Mesangial cell (primary cell): ENCODE results near the gene HPX. TPM values are rescaled to one million over a fixed set of nuclear protein-coding genes. Genes with fewer than 3 reads are reported as not detected.

ENCODE experiments used
- total RNA-seq: library from RNA; depleted of rRNA; stranded (reverse); fragments of >200 nt; gene quantifications from 2 replicates; pipeline ENCODE4 v1.2.3, GENCODE V29; 2015

Gene HPX, protein sequence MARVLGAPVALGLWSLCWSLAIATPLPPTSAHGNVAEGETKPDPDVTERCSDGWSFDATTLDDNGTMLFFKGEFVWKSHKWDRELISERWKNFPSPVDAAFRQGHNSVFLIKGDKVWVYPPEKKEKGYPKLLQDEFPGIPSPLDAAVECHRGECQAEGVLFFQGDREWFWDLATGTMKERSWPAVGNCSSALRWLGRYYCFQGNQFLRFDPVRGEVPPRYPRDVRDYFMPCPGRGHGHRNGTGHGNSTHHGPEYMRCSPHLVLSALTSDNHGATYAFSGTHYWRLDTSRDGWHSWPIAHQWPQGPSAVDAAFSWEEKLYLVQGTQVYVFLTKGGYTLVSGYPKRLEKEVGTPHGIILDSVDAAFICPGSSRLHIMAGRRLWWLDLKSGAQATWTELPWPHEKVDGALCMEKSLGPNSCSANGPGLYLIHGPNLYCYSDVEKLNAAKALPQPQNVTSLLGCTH
- 0.38 and 0.65 TPM in 2 replicates for total RNA-seq

DNA sequence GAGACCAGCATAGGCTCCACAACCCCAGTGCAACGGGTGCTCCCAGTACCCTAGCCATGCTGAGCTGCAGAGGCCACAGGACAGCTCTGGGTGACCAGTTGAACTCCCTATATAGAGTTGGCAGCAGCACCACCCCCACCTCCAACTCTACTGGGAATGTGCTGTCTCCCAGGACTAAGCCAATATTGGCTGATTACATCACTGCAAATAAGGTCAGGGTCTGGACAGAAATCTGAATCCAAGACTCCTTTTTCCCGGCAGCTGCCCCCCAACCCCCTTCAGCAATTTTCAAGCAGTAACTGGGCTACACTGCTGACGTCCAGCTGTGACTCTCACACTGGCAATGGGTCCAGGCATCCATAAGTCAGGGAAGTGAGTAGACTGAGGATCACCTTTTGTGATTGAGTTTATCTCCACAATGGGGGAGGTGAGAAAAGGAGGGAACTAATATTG lies at the start of gene HPX:
HPX (minus strand) TSS at position 82 of the 453 bp plus-strand sequence; CDS start at position 58, 24 bp downstream.

DNA sequence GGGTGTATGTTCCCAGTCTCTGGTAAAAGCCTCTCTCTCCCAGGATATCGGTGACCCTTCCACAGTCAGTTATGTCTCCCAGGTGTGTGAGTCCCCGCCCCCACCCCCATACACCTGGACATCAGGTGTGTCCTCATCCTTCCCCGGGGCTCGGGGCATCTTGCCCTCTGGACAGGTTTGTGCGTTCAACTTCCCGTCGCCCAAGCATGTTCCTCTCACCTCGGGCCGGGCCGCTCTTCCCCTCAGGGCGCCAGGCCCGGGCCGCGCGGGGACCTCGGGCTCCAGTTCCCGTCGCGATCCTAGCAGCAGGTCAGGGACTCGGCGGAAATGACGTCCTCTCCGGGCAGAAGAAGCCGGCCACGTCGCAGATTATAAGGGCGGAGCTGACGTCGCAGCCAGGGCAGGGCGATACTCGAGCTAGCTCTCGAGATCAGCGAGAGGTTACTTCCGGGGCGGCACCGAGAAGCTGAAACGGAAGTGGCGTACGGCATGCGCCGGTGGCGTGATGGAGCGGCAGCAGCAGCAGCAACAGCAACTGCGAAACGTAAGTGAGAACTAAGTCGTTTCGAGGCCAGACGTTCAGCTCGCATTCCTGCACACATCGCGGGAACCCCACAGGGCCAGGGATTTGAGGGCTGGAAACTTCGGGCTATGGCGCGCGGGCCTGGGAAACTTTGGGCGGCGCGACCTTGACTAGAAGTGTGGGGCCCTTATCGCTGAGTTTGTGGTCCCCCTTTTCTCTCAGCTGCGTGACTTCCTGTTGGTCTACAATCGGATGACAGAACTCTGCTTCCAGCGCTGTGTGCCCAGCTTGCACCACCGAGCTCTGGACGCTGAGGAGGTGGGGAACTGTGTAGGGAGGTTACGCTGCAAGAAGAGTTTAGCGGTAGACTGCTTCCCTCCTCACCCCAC lies 40.5 kb upstream of the HPX start, which contains the start of the genes ARFIP2 and TIMM10B:
ARFIP2 (minus strand) TSS at position 320 of the 912 bp plus-strand sequence. CDS start 910 bp downstream, outside the sequence.
TIMM10B (plus strand) TSS at position 490 of the 912 bp plus-strand sequence; CDS start at position 506, 16 bp downstream.

DNA sequence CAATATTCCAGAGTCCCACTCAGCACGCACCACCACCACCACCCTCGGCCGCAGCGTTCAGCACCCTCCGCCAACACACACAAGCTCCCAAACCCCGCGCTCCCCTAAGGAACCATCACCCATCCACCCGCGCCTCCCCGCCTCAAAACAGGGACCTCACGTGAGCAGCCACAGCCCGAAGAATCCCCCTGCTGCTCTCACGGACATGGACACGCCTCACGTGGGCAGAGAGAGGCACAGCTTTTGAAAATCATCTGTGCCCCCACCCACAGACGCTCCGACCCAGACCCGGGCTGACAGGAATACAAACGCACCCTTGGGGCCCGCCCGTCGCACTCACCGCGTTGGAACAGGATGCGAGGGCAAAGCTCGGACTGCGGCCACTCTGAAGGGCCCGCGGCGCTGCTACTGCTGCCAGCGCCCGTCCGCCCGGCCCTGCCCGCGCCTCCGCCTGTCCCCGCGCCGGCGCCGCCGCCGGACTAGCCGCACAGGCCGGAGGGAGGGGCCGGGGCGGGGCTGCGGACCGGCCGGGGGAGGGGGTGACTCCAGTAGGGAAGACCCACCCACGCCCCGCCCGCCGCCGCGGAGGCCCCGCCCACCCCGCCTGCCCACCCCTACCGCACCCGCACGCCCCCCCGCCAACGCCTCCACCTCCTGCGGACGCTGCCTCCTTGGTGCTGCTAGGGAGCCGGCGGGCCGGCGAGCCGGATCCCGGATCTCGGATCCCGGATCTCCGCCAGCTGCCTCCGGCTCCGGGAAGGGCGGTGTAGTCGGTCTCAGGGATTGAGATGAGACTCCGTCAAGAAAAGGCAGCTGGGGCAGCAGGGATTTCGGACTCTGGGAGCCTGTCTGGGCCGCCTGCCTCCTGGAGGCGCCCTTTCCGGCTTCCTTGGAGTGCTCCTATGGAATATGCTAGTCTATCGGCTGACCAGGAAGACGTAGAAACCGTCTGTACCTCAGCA lies 32.9 kb upstream of the HPX start, which contains the start of gene TRIM3:
TRIM3 (minus strand) TSS at position 491 of the 962 bp plus-strand sequence. CDS start 8,246 bp downstream, outside the sequence.

DNA sequence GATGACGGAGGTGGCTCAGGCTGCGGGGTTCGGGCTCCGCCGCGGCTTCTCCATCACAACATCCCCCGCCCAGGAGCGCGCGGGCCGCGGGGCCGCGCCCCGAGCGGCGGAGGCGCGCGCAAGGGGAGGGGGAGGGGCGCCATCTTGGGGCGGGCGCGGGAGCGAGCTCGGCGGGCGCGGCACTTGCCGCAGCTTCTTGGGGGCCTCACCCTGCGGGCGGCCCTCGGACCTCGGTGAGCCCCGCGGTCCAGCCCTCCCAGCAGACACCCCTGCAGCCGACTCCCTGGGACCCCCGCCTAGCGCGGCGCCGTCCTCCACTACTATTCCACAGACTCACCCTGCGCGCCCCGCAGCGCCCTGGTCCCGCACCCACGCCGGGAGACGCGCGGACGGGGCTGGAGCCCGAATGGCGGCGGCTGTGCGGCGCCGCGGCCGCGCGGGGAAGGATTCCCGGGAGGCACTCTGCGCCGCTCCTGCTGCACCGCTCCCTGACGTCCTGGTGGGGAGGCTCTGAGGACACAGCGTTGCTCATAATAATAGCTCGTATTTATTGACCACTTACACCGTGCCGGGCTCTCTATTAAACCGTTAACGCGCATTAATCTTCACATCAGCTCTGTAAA lies 21.7 kb downstream of the HPX start, which contains the start of gene APBB1:
APBB1 (minus strand) TSS at position 86 of the 623 bp plus-strand sequence. CDS start 7,747 bp downstream, outside the sequence.

DNA sequence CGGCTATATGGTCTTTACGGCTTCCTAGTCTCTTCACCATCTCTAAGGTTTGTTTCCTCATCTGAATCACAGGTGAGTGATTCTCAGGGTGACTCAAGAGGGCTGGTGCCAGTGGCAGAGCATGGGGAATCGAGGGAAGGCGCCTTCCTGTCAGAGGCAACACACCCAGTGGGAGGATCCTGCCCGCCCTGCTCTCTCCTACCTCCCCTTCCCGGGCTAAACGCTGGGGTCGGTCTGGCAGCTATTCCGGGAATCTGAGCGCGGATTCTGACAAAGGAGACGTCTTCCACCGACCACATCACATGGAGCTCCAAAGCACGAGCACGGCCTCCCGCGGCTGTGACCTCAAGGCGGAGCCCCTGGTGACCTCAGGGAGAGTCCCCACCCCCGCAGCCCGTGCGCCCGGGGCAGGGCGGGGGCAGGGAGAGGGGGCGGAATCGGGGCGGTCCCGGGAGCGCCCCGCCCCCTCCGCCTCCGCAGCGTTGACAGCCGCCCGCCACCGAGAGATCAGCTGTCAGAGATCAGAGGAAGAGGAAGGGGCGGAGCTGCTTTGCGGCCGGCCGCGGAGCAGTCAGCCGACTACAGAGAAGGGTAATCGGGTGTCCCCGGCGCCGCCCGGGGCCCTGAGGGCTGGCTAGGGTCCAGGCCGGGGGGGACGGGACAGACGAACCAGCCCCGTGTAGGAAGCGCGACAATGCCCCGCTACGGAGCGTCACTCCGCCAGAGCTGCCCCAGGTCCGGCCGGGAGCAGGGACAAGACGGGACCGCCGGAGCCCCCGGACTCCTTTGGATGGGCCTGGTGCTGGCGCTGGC lies 50.7 kb downstream of the HPX start, which contains the start of gene SMPD1:
SMPD1 (plus strand) TSS at position 570 of the 813 bp plus-strand sequence; CDS start at position 695, 125 bp downstream.

Other genes starting within 250 kb of the HPX start
- gene OR52W1, start 241.8 kb downstream of the HPX start, total RNA-seq, result not detected in 2 replicates
- not detected in 2 replicates for gene C11orf42, start 235.4 kb downstream of the HPX start, total RNA-seq
- gene FHIP1B, start 206.4 kb downstream of the HPX start, total RNA-seq, result 11.6 and 18.6 TPM in 2 replicates
- gene CNGA4, start 201.9 kb downstream of the HPX start, total RNA-seq, result under 0.01 TPM in 1 of 2 replicates, not detected in the other
- 0.25 TPM in 1 of 2 replicates, not detected in the other for gene CCKBR, start 181.1 kb downstream of the HPX start, total RNA-seq
- 161 and 319 TPM in 2 replicates for gene CAVIN3, start 120.5 kb downstream of the HPX start, total RNA-seq
- gene SMPD1, start 50.5 kb downstream of the HPX start, total RNA-seq, result 38.3 and 91.0 TPM in 2 replicates
- gene APBB1, start 21.9 kb downstream of the HPX start, total RNA-seq, result 35.7 and 57.2 TPM in 2 replicates
- 13.0 and 16.6 TPM in 2 replicates for gene TRIM3, start 33.0 kb upstream of the HPX start, total RNA-seq
- 53.0 TPM in 2 replicates for gene ARFIP2, start 40.3 kb upstream of the HPX start, total RNA-seq
- 26.2 and 42.4 TPM in 2 replicates for gene TIMM10B, start 40.5 kb upstream of the HPX start, total RNA-seq
- 0.33 and 2.2 TPM in 2 replicates for gene DNHD1, start 56.3 kb upstream of the HPX start, total RNA-seq
- 6.7 and 13.0 TPM in 2 replicates for gene RRP8, start 162.6 kb upstream of the HPX start, total RNA-seq
- gene ILK, start 162.8 kb upstream of the HPX start, total RNA-seq, result 183 and 288 TPM in 2 replicates
- 82.3 and 97.0 TPM in 2 replicates for gene TAF10, start 171.2 kb upstream of the HPX start, total RNA-seq
- gene TPP1, start 178.4 kb upstream of the HPX start, total RNA-seq, result 49.5 and 166 TPM in 2 replicates
- 3.1 and 17.2 TPM in 2 replicates for gene DCHS1, start 214.8 kb upstream of the HPX start, total RNA-seq
- 33.7 and 54.8 TPM in 2 replicates for gene MRPL17, start 242.4 kb upstream of the HPX start, total RNA-seq